ENCODE results near the gene ATXN10. TPM values are rescaled to one million over a fixed set of nuclear protein-coding genes. Genes with fewer than 3 reads are reported as not detected.
A peak's percentile ranks its signal among the peaks of the same experiment; 100 is the strongest.

The ATXN10 gene
- total and polyA plus RNA-seq, 3 donors from 2014 or later: 171 to 204 (median 176) TPM

GRCh38 chr22:45758603-45759002, 87.0 kb downstream of the ATXN10 start:
- TF ChIP-seq CTCF (IDR thresholded peaks at IDR 0.05) (no peak), POLR2A (IDR thresholded peaks at IDR 0.05) (no peak)
- WGBS, 2 donors: 81 to 82% methylated on average over 7 of the region's 7 CpGs
- peaks cover 22% of the 10 kb centered on the region for H3K4me1 ChIP-seq
- H3K36me3 ChIP-seq (ENCODE audit: low read depth, missing control alignments): no peaks in the 10 kb centered on the region
- H3K27me3 ChIP-seq: no peaks in the 10 kb centered on the region
- intact Hi-C loops (cut with DNase I; ENCODE audit: low total_unique reads): no loop called here
- no peak for DNase-seq
- H3K4me3 ChIP-seq: no peak overlapping the region
- H3K27ac ChIP-seq: no peak overlapping the region
- H3K9me3 ChIP-seq: no peaks in the 10 kb centered on the region

- Histone ChIP-seq H3K27me3 (no peaks in the 10 kb centered on the region), H3K27ac (no peak overlapping the region), H3K9me3 (no peaks in the 10 kb centered on the region), H3K36me3 (ENCODE audit: low read depth, missing control alignments) (no peaks in the 10 kb centered on the region), H3K4me1 (peaks cover 23% of the 10 kb centered on the region), H3K4me3 (no peak overlapping the region)
- intact Hi-C loops (cut with DNase I; ENCODE audit: low total_unique reads): no loop called here
- 79 to 86% methylated on average over 2 of the region's 2 CpGs for WGBS, 2 donors
- TF ChIP-seq CTCF (IDR thresholded peaks at IDR 0.05): no peak
- no peak for TF ChIP-seq POLR2A (IDR thresholded peaks at IDR 0.05)
- no peak for DNase-seq
Measured at GRCh38 chr22:45760682-45761081, 89.0 kb downstream of the ATXN10 start.

- H3K9me3 ChIP-seq: no peaks in the 10 kb centered on the region
- no peak overlapping the region for H3K27ac ChIP-seq
- intact Hi-C loops (cut with DNase I; ENCODE audit: low total_unique reads): no loop called here
- peaks cover 11% of the 10 kb centered on the region for H3K4me1 ChIP-seq
- TF ChIP-seq POLR2A (IDR thresholded peaks at IDR 0.05) (no peak), CTCF (IDR thresholded peaks at IDR 0.05) (no peak)
- no peak for DNase-seq
- H3K4me3 ChIP-seq: no peak overlapping the region
- 66 to 68% methylated on average over 7 of the region's 7 CpGs for WGBS, 2 donors
- H3K27me3 ChIP-seq: no peaks in the 10 kb centered on the region
- H3K36me3 ChIP-seq (ENCODE audit: low read depth, missing control alignments): no peaks in the 10 kb centered on the region
Measured at GRCh38 chr22:45762545-45763235, 91.1 kb downstream of the ATXN10 start.

- 59 to 65% methylated on average over 10 of the region's 10 CpGs for WGBS, 2 donors
- TF ChIP-seq POLR2A (IDR thresholded peaks at IDR 0.05) (no peak), CTCF (IDR thresholded peaks at IDR 0.05) (no peak)
- Histone ChIP-seq H3K4me3 (no peak overlapping the region), H3K27ac (no peak overlapping the region), H3K27me3 (no peaks in the 10 kb centered on the region), H3K9me3 (no peaks in the 10 kb centered on the region), H3K36me3 (ENCODE audit: low read depth, missing control alignments) (no peaks in the 10 kb centered on the region), H3K4me1 (peaks cover 9% of the 10 kb centered on the region)
- DNase-seq: peak; percentile 59
- intact Hi-C loops (cut with DNase I; ENCODE audit: low total_unique reads): no loop called here
Measured at GRCh38 chr22:45763236-45763624, 91.6 kb downstream of the ATXN10 start.

- H3K27ac ChIP-seq: no peak overlapping the region
- intact Hi-C loops (cut with DNase I; ENCODE audit: low total_unique reads): no loop called here
- DNase-seq: no peak
- H3K9me3 ChIP-seq: no peaks in the 10 kb centered on the region
- TF ChIP-seq CTCF (IDR thresholded peaks at IDR 0.05): no peak
- no peak for TF ChIP-seq POLR2A (IDR thresholded peaks at IDR 0.05)
- no peak overlapping the region for H3K4me3 ChIP-seq
- 82 to 87% methylated on average over 3 of the region's 3 CpGs for WGBS, 2 donors
- H3K4me1 ChIP-seq: peaks cover 2% of the 10 kb centered on the region
- no peaks in the 10 kb centered on the region for H3K36me3 ChIP-seq (ENCODE audit: low read depth, missing control alignments)
- H3K27me3 ChIP-seq: no peaks in the 10 kb centered on the region
Measured at GRCh38 chr22:45768490-45768889, 96.9 kb downstream of the ATXN10 start.
